Measurements from ENCODE around the gene PACS2. TPM values are rescaled to one million over a fixed set of nuclear protein-coding genes. Genes with fewer than 3 reads are reported as not detected.

The PACS2 gene
- total RNA-seq, 2 experiments from 2014 or later = 27.8 to 40.2 TPM

GRCh38 chr14:105426416-105427130 is 112.0 kb downstream of the PACS2 start:
- Mint-ChIP-seq H3K9me3 (ENCODE audit: low read depth) (no peaks in the 10 kb centered on the region), H3K4me3 (no peak overlapping the region), H3K36me3 (peaks cover 38% of the 10 kb centered on the region), H3K4me1 (peaks cover 29% of the 10 kb centered on the region), H3K27ac (no peak overlapping the region), H3K27me3 (no peaks in the 10 kb centered on the region)
- ATAC-seq (no peak), DNase-seq (no peak)
- CTCF ChIA-PET = no interaction called here

- Mint-ChIP-seq H3K36me3 (peaks cover 38% of the 10 kb centered on the region), H3K27me3 (no peaks in the 10 kb centered on the region), H3K4me1 (peaks cover 21% of the 10 kb centered on the region), H3K27ac (no peak overlapping the region), H3K4me3 (no peak overlapping the region), H3K9me3 (ENCODE audit: low read depth) (no peaks in the 10 kb centered on the region)
- DNase-seq (no peak), ATAC-seq (no peak)
- CTCF ChIA-PET = interaction anchor here (0.7 kb wide), 1 partner anchor 74 kb away, joined by 5 read pairs; no protein-coding TSS in a partner anchor
Measured at GRCh38 chr14:105427412-105427811, 112.9 kb downstream of the PACS2 start.

- ATAC-seq (no peak), DNase-seq (no peak)
- CTCF ChIA-PET = interaction anchor here (0.7 kb wide), 1 partner anchor 74 kb away, joined by 5 read pairs; no protein-coding TSS in a partner anchor
- Mint-ChIP-seq H3K27me3 (no peaks in the 10 kb centered on the region), H3K36me3 (peaks cover 38% of the 10 kb centered on the region), H3K27ac (peak overlapping the region; percentile 26), H3K4me1 (peaks cover 15% of the 10 kb centered on the region), H3K9me3 (ENCODE audit: low read depth) (no peaks in the 10 kb centered on the region), H3K4me3 (no peak overlapping the region)
Measured at GRCh38 chr14:105427936-105428485, 113.5 kb downstream of the PACS2 start.

DNA sequence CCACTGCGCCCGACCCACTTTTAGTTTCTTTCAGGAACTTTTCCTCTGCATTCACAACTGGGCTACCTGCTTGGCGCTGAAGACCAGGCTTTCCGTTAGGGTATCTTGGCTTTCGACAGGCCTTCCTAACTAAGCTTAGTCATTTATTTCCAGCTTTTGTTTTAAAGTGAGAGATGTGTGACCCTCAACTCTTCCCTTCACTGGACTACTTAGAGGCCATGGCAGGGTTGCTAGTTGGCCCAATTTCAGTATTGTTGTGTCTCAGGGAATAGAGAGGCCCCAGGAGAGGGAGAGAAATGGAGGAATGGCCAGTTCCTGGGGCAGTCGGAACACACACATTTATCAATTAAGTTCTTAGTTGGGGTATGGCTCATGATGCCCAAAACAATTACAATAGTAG is 115.5 kb downstream of the PACS2 start:
- no peaks in the 10 kb centered on the region for H3K9me3 Mint-ChIP-seq (ENCODE audit: low read depth)
- CTCF ChIA-PET = interaction anchor here (0.7 to 1.7 kb wide), 3 partner anchors 9 to 18 kb away, joined by 3 to 4 read pairs (median 4); no protein-coding TSS in a partner anchor
- no peak overlapping the region for H3K4me3 Mint-ChIP-seq
- DNase-seq (no peak), ATAC-seq (no peak)
- H3K27ac Mint-ChIP-seq = no peak overlapping the region
- H3K27me3 Mint-ChIP-seq = no peaks in the 10 kb centered on the region
- H3K36me3 Mint-ChIP-seq = peaks cover 38% of the 10 kb centered on the region
- peaks cover 19% of the 10 kb centered on the region for H3K4me1 Mint-ChIP-seq

- Mint-ChIP-seq H3K27ac (no peak overlapping the region), H3K9me3 (ENCODE audit: low read depth) (no peaks in the 10 kb centered on the region)
Measured at GRCh38 chr14:105430565-105430964, 116.0 kb downstream of the PACS2 start.

DNA sequence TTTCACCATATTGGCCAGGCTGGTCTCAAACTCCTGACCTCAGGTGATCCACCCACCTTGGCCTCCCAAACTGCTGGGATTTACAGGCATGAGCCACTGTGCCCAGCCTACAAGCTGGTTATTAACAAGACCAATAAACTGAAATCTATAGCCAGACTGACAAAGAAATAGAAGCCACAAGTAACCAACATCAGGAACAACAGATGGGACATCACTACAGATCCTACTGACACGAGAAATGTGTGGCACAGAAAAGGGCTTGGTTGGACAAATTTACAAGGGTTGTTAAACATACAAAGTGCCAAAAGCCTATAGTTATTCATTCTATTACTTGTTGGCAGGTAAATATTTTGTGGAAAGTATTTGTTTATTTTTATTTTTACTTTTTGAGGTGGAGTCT is 116.7 kb downstream of the PACS2 start:
- no peak overlapping the region for H3K4me3 Mint-ChIP-seq
- CTCF ChIA-PET = interaction anchor here (1.7 kb wide), 1 partner anchor 17 kb away, joined by 4 read pairs; no protein-coding TSS in a partner anchor
- peaks cover 39% of the 10 kb centered on the region for H3K36me3 Mint-ChIP-seq
- no peak for DNase-seq
- H3K27ac Mint-ChIP-seq = no peak overlapping the region
- no peaks in the 10 kb centered on the region for H3K27me3 Mint-ChIP-seq
- H3K9me3 Mint-ChIP-seq (ENCODE audit: low read depth) = no peaks in the 10 kb centered on the region
- ATAC-seq = no peak
- H3K4me1 Mint-ChIP-seq = peaks cover 19% of the 10 kb centered on the region

More at GRCh38 chr14:105430565-105430964, 116.0 kb downstream of the PACS2 start:
- CTCF ChIA-PET = interaction anchor here (1.0 to 1.7 kb wide), 2 partner anchors 9 to 18 kb away, joined by 3 to 4 read pairs; no protein-coding TSS in a partner anchor
- Mint-ChIP-seq H3K4me3 (no peak overlapping the region), H3K4me1 (peaks cover 19% of the 10 kb centered on the region), H3K27me3 (no peaks in the 10 kb centered on the region), H3K36me3 (peaks cover 40% of the 10 kb centered on the region)
- ATAC-seq (no peak), DNase-seq (no peak)

GRCh38 chr14:105432657-105433056 is 118.1 kb downstream of the PACS2 start:
- DNase-seq (no peak), ATAC-seq (no peak)
- Mint-ChIP-seq H3K36me3 (peaks cover 27% of the 10 kb centered on the region), H3K4me1 (peaks cover 7% of the 10 kb centered on the region), H3K27ac (no peak overlapping the region), H3K4me3 (no peak overlapping the region), H3K9me3 (ENCODE audit: low read depth) (no peaks in the 10 kb centered on the region), H3K27me3 (no peaks in the 10 kb centered on the region)
- CTCF ChIA-PET = no interaction called here

DNA sequence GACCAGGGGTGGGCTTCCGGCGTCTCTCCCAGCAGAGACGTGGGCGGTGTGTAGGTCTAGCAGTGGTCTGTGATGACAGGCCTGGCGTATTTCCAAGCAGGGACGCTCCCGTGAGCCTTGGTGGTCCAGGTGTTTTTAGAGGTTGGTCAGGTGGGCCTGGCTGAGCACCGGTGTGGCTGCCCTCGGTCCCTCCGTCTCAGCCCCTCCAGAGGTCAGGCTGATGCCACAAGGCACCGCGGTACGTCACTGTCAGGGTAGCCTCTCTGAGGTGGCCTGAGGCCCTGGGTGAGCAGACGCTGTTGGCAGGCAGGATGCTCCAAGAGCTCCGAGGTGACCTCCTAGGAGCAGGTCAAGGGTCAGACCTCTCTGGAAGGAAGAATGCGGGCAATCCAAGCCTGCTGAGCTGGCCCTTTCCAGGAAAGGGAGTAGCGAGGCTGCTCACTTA is 118.6 kb downstream of the PACS2 start:
- Mint-ChIP-seq H3K9me3 (ENCODE audit: low read depth) (no peaks in the 10 kb centered on the region), H3K27ac (no peak overlapping the region), H3K4me1 (peaks cover 4% of the 10 kb centered on the region), H3K4me3 (no peak overlapping the region), H3K27me3 (no peaks in the 10 kb centered on the region), H3K36me3 (peaks cover 25% of the 10 kb centered on the region)
- no peak for ATAC-seq
- no peak for DNase-seq
- CTCF ChIA-PET = interaction anchor here (1.2 kb wide), 1 partner anchor 15 kb away, joined by 3 read pairs; no protein-coding TSS in a partner anchor

DNA sequence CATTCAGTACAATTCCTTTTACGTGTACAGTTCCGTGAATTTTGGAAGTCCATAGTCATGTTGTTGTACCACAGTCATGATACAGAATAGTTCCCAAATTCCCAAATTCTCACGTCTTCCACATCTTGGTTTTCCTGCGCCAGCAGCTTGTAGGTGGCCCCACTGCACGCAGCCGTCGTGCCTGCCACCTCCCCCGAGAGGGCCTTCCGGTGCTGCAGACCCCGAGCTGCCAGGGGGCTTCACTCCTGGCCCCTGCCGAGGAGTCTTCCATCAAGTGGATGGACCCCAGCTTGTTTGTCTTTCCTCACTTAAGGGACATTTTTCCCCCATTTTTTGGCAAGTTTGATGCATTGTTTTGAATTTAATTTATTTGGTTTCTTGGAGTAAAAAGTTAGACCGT is 121.9 kb downstream of the PACS2 start:
- no peak overlapping the region for H3K4me3 Mint-ChIP-seq
- CTCF ChIA-PET = interaction anchor here (3.0 kb wide), 1 partner anchor 12 kb away, joined by 9 read pairs; no protein-coding TSS in a partner anchor
- H3K4me1 Mint-ChIP-seq = peaks cover 4% of the 10 kb centered on the region
- no peak for ATAC-seq
- no peaks in the 10 kb centered on the region for H3K9me3 Mint-ChIP-seq (ENCODE audit: low read depth)
- H3K36me3 Mint-ChIP-seq = peaks cover 6% of the 10 kb centered on the region
- no peak overlapping the region for H3K27ac Mint-ChIP-seq
- no peaks in the 10 kb centered on the region for H3K27me3 Mint-ChIP-seq
- DNase-seq = no peak

DNA sequence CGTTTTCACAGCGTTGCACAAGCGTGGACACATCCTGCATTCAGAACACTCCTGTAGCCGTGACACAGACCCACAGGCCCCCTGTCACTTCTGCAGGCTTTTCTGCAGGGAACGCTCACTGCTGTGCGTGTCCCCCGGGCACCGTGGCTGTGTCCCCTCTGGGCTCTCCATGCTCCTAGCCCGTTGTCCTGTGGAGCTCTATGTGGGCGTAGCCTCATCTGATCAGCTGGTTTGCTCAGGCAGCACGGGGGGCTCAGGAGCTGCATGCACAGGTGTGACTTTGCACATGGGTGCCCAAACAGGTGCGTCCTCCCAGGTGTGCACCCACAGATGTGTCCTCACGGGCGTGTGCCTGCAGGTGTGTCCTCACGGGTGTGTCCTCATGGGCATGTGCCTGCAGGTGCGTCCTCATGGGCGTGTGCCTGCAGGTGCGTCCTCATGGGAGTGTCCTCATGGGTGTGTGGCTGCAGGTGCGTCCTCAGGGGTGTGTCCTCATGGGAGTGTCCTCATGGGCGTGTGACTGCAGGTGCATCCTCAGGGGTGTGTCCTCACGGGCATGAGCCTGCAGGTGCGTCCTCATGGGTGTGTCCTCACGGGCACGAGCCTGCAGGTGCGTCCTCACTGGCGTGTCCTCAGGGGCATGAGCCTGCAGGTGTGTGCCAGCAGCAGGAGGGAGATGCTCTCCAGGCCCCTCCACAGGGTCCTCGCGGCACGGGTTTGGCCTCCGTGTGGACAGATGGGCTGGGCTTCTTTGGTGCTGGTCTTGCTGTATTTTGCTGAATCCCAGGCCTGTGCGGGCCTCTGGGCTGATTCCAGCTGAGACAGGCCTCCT is 122.6 kb downstream of the PACS2 start:
- Mint-ChIP-seq H3K4me1 (peaks cover 4% of the 10 kb centered on the region), H3K36me3 (peaks cover 8% of the 10 kb centered on the region), H3K27ac (no peak overlapping the region), H3K27me3 (no peaks in the 10 kb centered on the region), H3K4me3 (no peak overlapping the region), H3K9me3 (ENCODE audit: low read depth) (no peaks in the 10 kb centered on the region)
- ATAC-seq (no peak), DNase-seq (no peak)
- CTCF ChIA-PET = interaction anchor here (3.0 kb wide), 1 partner anchor 11 kb away, joined by 9 read pairs; no protein-coding TSS in a partner anchor

GRCh38 chr14:105437723-105438500 is 123.4 kb downstream of the PACS2 start:
- DNase-seq = no peak
- Mint-ChIP-seq H3K27ac (no peak overlapping the region), H3K4me3 (no peak overlapping the region), H3K27me3 (no peaks in the 10 kb centered on the region), H3K9me3 (ENCODE audit: low read depth) (no peaks in the 10 kb centered on the region), H3K36me3 (peaks cover 8% of the 10 kb centered on the region), H3K4me1 (peaks cover 4% of the 10 kb centered on the region)
- ATAC-seq = no peak
- CTCF ChIA-PET = no interaction called here

DNA sequence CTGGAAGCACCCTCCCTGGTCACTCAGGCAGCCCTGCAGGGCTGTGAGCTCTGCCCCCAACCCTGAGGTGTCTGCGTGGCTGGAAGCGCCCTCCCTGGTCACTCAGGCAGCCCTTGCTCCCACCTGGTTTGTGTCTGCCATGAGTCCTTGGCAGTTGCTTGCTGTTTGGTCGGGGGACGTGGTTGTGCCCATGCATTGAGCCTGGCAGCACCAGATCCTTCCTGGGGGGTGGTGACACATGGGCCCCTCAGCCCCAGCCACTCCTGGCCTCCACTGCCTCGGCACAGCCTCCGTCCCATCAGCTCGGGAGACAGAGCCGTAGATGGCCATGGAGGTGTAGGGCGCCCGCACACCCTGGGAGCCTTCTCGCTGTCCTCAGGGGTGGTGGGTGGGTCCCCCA is 124.6 kb downstream of the PACS2 start:
- no peak for DNase-seq
- no peak overlapping the region for H3K27ac Mint-ChIP-seq
- no peak for ATAC-seq
- H3K4me3 Mint-ChIP-seq = no peak overlapping the region
- H3K27me3 Mint-ChIP-seq = no peaks in the 10 kb centered on the region
- no peaks in the 10 kb centered on the region for H3K9me3 Mint-ChIP-seq (ENCODE audit: low read depth)
- H3K36me3 Mint-ChIP-seq = peaks cover 8% of the 10 kb centered on the region
- peaks cover 4% of the 10 kb centered on the region for H3K4me1 Mint-ChIP-seq
- CTCF ChIA-PET = interaction anchor here (1.0 kb wide), 1 partner anchor 87 kb away, joined by 3 read pairs; no protein-coding TSS in a partner anchor

Measured in activated CD8-positive, alpha-beta memory T cell treated with anti-CD3 and anti-CD28 coated beads, Interleukin-2, amount 10 ng/mL, durations not matched to agents 7 days and 5 days (primary cell).